ENCODE results near the gene ADGRD1.
"Not testable (repeated sequence)": the region's sequence is repeated elsewhere in the genome, so short reads cannot be mapped to it uniquely, and the experiment has no call there.

The ADGRD1 gene

GRCh38 chr12:130953771-130954543 lies at the start of gene ADGRD1:
Gene ADGRD1, plus strand, starts transcription at chr12:130953907. Its CDS starts 559 bp downstream, at chr12:130954466.
- no peak for DNase-seq

- no peak for DNase-seq
Observed at GRCh38 chr12:130904064-130904463, 49.6 kb upstream of the ADGRD1 start.

DNA sequence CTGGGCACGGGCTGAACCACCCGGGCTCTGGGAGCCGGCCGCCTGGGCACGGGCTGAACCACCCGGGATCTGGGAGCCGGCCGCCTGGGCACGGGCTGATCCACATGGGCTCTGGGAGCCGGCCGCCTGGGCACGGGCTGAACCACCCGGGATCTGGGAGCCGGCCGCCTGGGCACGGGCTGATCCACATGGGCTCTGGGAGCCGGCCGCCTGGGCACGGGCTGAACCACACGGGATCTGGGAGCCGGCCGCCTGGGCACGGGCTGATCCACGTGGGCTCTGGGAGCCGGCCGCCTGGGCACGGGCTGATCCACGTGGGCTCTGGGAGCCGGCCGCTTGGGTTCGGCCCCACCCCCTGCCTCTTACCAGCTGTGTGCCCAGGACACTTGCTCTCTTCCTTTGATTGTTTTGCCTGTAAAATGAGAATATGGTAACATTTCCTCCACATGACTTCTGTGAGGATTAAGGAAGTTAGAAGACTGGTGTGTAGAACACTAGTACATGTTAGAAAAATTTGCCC lies 48.7 kb upstream of the ADGRD1 start:
- not testable (repeated sequence) for DNase-seq

- DNase-seq, result no peak
Observed at GRCh38 chr12:130909111-130909510, 44.6 kb upstream of the ADGRD1 start.

DNA sequence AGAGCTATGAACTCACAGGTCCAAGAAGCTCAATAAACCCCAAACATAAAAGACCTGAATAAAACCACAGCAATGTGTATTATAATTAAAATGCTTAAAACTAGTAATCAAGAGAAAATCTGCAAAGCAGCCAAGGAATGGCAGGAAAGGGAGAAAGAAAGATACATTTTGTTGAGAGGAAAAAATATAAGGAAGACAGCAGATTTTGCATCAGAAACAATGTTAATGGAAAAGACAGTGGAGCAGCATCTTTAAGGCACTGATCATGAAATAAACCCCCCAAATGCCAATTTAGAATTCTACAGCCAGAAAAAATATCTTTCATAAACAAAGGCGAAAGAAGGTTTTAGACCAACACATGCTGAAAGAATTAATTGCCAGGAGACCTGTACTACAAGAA lies 42.5 kb upstream of the ADGRD1 start:
- DNase-seq, result no peak

DNA sequence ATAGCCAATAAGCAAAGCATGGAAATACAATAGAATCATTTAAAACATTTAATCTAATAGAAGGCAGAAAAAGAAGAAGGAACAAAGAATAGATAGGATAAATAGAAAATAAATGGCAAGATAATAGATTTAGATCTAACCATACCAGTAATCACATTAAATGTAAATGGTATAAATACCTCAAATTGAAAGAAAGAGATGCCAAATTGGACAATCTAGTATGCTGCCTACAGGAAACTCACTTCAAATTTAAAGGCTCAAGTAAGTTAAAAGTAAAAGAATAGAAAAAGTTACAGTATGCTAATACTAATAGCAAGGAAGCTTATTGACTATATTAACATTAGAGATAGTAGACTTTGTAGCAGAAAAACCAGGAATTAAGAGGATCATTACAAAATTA lies 41.8 kb upstream of the ADGRD1 start:
- DNase-seq, result no peak

- DNase-seq, result peak in 1 of 2 donors; percentile 16
Observed at GRCh38 chr12:130916241-130916911, 37.3 kb upstream of the ADGRD1 start.

DNA sequence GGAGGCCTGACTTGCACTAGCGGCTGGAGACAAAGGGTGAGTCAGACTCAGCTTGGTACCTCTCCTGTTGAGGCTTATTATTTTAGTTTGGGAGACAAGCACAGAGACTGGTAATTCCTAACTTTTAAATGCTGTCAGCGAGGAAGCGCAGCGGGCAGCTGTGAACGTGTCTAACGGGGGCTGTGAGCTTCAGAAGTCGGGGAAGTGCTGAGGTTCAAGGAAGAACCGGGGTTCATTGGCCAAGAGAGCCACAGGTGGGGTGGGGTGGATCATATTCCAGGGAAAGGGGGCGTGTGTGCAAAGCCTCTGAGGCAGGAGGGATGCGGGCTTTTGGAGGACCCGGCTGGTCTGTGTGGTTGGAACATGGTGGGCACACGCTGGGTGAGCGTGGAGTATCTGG lies 36.1 kb upstream of the ADGRD1 start:
- no peak for DNase-seq

GRCh38 chr12:130919086-130919485 lies 34.6 kb upstream of the ADGRD1 start:
- no peak for DNase-seq

GRCh38 chr12:130920119-130920703 lies 33.5 kb upstream of the ADGRD1 start:
- DNase-seq, result no peak

- no peak for DNase-seq
Observed at GRCh38 chr12:130920723-130921381, 32.9 kb upstream of the ADGRD1 start.

DNA sequence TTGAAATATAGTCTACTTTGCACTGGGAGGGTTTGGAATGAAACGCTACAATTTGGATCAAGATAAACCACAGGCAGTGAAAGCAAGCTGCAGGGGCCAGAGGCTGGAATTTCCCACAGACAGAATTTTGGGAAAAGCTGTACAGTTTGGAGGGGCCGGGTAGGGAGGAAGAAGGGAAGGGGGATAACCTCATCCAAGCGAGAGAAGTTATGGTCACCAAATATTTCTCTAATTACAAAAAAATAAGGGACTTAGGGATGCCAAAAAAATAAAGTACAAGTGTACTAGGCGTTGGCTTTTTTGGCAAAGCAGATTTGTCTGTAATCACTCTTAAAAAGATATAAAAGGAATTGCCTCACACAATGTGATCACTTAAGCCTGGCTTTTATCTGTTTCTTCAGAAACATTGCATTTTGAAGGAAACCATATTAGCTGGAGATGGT lies 31.2 kb upstream of the ADGRD1 start:
- DNase-seq, result no peak

GRCh38 chr12:130924966-130925665 lies 28.6 kb upstream of the ADGRD1 start:
- no peak for DNase-seq

GRCh38 chr12:130925666-130926015 lies 28.1 kb upstream of the ADGRD1 start:
- no peak for DNase-seq

DNA sequence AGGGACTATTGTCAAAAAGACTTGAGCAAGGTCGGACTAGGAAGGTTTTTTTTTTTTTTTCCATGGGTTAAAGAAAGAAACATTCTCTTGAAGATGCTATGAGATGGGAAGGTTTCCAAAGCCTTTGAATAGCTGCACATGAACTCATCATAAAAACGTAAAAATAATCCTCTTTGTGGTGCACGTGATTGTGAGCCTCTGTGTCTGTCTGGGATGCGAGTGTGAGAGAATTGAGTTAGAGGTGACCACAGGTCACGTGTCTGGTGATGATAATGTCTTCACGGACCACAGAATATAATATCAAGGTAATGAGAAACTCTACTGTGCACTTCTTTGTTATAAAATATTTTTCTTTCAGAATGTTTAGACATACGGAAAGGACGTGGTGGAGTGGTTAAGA lies 24.3 kb upstream of the ADGRD1 start:
- no peak for DNase-seq

GRCh38 chr12:130932061-130932930 lies 21.4 kb upstream of the ADGRD1 start:
- DNase-seq, result no peak

DNA sequence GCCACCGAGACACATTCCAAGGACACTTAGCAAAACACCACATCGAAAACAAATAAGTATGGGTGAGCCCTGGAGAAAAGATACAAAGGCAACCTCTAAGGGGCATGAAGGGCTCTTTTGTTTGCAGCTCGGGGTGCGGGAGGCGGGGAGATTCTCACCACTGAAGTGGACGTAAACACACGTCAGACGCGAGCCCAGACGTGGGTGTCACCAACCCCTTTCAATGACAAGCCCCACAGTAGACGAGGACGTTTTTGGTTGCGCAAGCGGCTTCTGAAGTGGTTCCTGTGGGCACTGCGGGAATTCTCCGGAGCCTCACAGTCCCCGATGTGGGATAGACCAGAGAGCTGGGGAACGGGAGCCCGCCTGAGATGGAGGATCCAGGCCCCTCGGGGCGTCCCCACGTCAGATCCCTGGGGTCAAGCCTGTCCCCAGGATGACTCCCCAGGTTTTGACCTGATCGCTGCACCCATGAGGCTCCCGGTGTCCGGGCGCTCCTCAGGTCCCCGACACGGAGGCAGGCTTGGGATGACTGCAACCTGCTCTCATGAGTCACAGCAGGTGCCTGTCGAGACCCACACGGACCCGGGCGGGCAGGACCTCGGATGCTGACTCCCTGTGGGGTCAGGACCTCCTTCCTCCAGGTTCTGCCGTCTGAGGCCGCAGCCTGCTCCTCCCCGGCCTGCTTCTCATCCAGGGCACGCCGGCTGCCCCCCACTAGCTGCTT lies 20.3 kb upstream of the ADGRD1 start:
- DNase-seq, result no peak

- DNase-seq, result no peak
Observed at GRCh38 chr12:130934753-130935152, 19.0 kb upstream of the ADGRD1 start.

- no peak for DNase-seq
Observed at GRCh38 chr12:130936561-130936960, 17.1 kb upstream of the ADGRD1 start.

- no peak for DNase-seq
Observed at GRCh38 chr12:130937063-130937462, 16.6 kb upstream of the ADGRD1 start.

DNA sequence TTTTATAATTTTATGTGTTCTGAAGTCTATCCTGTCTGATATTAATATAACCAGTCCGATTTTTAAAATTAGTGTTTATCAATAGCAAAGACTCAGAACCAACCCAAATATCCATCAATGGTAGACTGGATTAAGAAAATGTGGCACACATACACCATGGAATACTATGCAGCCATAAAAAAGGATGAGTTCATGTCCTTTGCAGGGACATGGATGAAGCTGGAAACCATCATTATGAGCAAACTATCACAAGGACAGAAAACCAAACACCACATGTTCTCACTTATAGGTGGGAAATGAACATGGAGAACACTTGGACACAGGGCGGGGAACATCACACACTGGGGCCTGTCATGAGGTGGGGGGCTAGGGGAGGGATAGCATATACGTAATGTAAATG lies 16.2 kb upstream of the ADGRD1 start:
- DNase-seq, result not testable (repeated sequence)

All from bone marrow (tissue), 2 donors.